ENCODE results near the gene CACNA2D3. TPM values are rescaled to one million over a fixed set of nuclear protein-coding genes. Genes with fewer than 3 reads are reported as not detected.
A peak's percentile ranks its signal among the peaks of the same experiment; 100 is the strongest.

The CACNA2D3 gene
- total RNA-seq, 1 donor from 2014 or later: 10.0 TPM

- Mint-ChIP-seq H3K36me3 (ENCODE audit: unreplicated experiment) (no peaks in the 10 kb centered on the region), H3K4me3 (ENCODE audit: unreplicated experiment) (no peak overlapping the region), H3K9me3 (ENCODE audit: unreplicated experiment) (peaks cover 3% of the 10 kb centered on the region), H3K27me3 (ENCODE audit: unreplicated experiment) (peaks cover 4% of the 10 kb centered on the region), H3K27ac (ENCODE audit: unreplicated experiment) (no peak overlapping the region), H3K4me1 (ENCODE audit: low read depth, unreplicated experiment) (peaks cover 16% of the 10 kb centered on the region)
- no peak for DNase-seq
- no peak for TF ChIP-seq CTCF (IDR thresholded peaks at IDR 0.05; ENCODE audit: partially characterized antibody, unreplicated experiment)
These were observed 222.4 kb downstream of the CACNA2D3 start for GRCh38 chr3:54344601-54345231.

GRCh38 chr3:54345847-54346375 lies 223.6 kb downstream of the CACNA2D3 start:
- DNase-seq: no peak
- peaks cover 3% of the 10 kb centered on the region for H3K9me3 Mint-ChIP-seq (ENCODE audit: unreplicated experiment)
- no peak for TF ChIP-seq CTCF (IDR thresholded peaks at IDR 0.05; ENCODE audit: partially characterized antibody, unreplicated experiment)
- peaks cover 4% of the 10 kb centered on the region for H3K27me3 Mint-ChIP-seq (ENCODE audit: unreplicated experiment)
- no peak overlapping the region for H3K4me3 Mint-ChIP-seq (ENCODE audit: unreplicated experiment)
- no peak overlapping the region for H3K27ac Mint-ChIP-seq (ENCODE audit: unreplicated experiment)
- H3K36me3 Mint-ChIP-seq (ENCODE audit: unreplicated experiment): no peaks in the 10 kb centered on the region
- H3K4me1 Mint-ChIP-seq (ENCODE audit: low read depth, unreplicated experiment): peaks cover 20% of the 10 kb centered on the region

- Mint-ChIP-seq H3K4me3 (ENCODE audit: unreplicated experiment) (no peak overlapping the region), H3K4me1 (ENCODE audit: low read depth, unreplicated experiment) (peaks cover 20% of the 10 kb centered on the region), H3K27me3 (ENCODE audit: unreplicated experiment) (peaks cover 4% of the 10 kb centered on the region), H3K27ac (ENCODE audit: unreplicated experiment) (no peak overlapping the region), H3K36me3 (ENCODE audit: unreplicated experiment) (no peaks in the 10 kb centered on the region), H3K9me3 (ENCODE audit: unreplicated experiment) (peaks cover 3% of the 10 kb centered on the region)
- DNase-seq: no peak
- TF ChIP-seq CTCF (IDR thresholded peaks at IDR 0.05; ENCODE audit: partially characterized antibody, unreplicated experiment): no peak
These were observed 224.7 kb downstream of the CACNA2D3 start for GRCh38 chr3:54347060-54347459.

- DNase-seq: no peak
- Mint-ChIP-seq H3K27me3 (ENCODE audit: unreplicated experiment) (peaks cover 2% of the 10 kb centered on the region), H3K27ac (ENCODE audit: unreplicated experiment) (no peak overlapping the region), H3K4me1 (ENCODE audit: low read depth, unreplicated experiment) (peaks cover 20% of the 10 kb centered on the region), H3K36me3 (ENCODE audit: unreplicated experiment) (no peaks in the 10 kb centered on the region), H3K4me3 (ENCODE audit: unreplicated experiment) (no peak overlapping the region), H3K9me3 (ENCODE audit: unreplicated experiment) (peaks cover 3% of the 10 kb centered on the region)
- TF ChIP-seq CTCF (IDR thresholded peaks at IDR 0.05; ENCODE audit: partially characterized antibody, unreplicated experiment): no peak
These were observed 225.6 kb downstream of the CACNA2D3 start for GRCh38 chr3:54347933-54348332.

- peaks cover 26% of the 10 kb centered on the region for H3K4me1 Mint-ChIP-seq (ENCODE audit: low read depth, unreplicated experiment)
- no peaks in the 10 kb centered on the region for H3K36me3 Mint-ChIP-seq (ENCODE audit: unreplicated experiment)
- peaks cover 2% of the 10 kb centered on the region for H3K27me3 Mint-ChIP-seq (ENCODE audit: unreplicated experiment)
- peak overlapping the region; percentile 53 for H3K4me3 Mint-ChIP-seq (ENCODE audit: unreplicated experiment)
- H3K9me3 Mint-ChIP-seq (ENCODE audit: unreplicated experiment): peaks cover 3% of the 10 kb centered on the region
- TF ChIP-seq CTCF (IDR thresholded peaks at IDR 0.05; ENCODE audit: partially characterized antibody, unreplicated experiment): no peak
- no peak for DNase-seq
- H3K27ac Mint-ChIP-seq (ENCODE audit: unreplicated experiment): peak overlapping the region; percentile 72
These were observed 226.9 kb downstream of the CACNA2D3 start for GRCh38 chr3:54349231-54349652.
